Liver (tissue), 9 donors: ENCODE data around the gene LIG1. TPM values are rescaled to one million over a fixed set of nuclear protein-coding genes. Genes with fewer than 3 reads are reported as not detected.

Experiments
- DNase-seq: peaks from one replicate; pipeline ENCODE4 v3.0.0-alpha.2; 2017; ENCODE audit warnings: low spot score
- H3K27ac ChIP-seq, 2 donors: one replicate each; pipeline ENCODE4 v1.7.0; 2013; ENCODE audit warnings: inconsistent platforms in 2 of 2, low read length in 2 of 2, control low read depth in 1 of 2, low read depth in 1 of 2, mild to moderate bottlenecking in 1 of 2
- H3K27me3 ChIP-seq, 4 donors: one replicate each; pipeline versions ENCODE4 v1.6.1 to v1.7.0; 2013; ENCODE audit warnings: low read length in 3 of 4, inconsistent platforms in 1 of 4, mild to moderate bottlenecking in 1 of 4, moderate library complexity in 1 of 4; ENCODE audit not compliant: control insufficient read depth in 4 of 4, insufficient read depth in 4 of 4
- H3K36me3 ChIP-seq, 4 donors: one replicate each; pipeline versions ENCODE4 v1.6.1 to v1.7.0; 2013; ENCODE audit warnings: low read length in 3 of 4, mild to moderate bottlenecking in 3 of 4, low read depth in 1 of 4, moderate library complexity in 1 of 4; ENCODE audit not compliant: control insufficient read depth in 4 of 4, insufficient read depth in 3 of 4
- H3K4me1 ChIP-seq, 4 donors: one replicate each; pipeline versions ENCODE4 v1.6.1 to v1.7.0; 2013; ENCODE audit warnings: low read length in 3 of 4, mild to moderate bottlenecking in 3 of 4, moderate library complexity in 1 of 4; ENCODE audit not compliant: control insufficient read depth in 4 of 4, insufficient read depth in 4 of 4
- H3K4me3 ChIP-seq, 3 donors: one replicate each; pipeline versions ENCODE4 v1.6.1 to v1.7.0; 2013; ENCODE audit warnings: low read length in 3 of 3, control low read depth in 1 of 3, low read depth in 1 of 3, mild to moderate bottlenecking in 1 of 3
- H3K9ac ChIP-seq, 2 donors: one replicate each; pipeline ENCODE4 v1.7.0; 2013; ENCODE audit warnings: low read length in 2 of 2, mild to moderate bottlenecking in 2 of 2, moderate library complexity in 2 of 2, control low read depth in 1 of 2, low read depth in 1 of 2
- H3K9me3 ChIP-seq, 4 donors: one replicate each; pipeline versions ENCODE4 v1.6.1 to v1.7.0; 2013; ENCODE audit warnings: low read length in 3 of 4; ENCODE audit not compliant: control insufficient read depth in 4 of 4
- EGR1 ChIP-seq, 2 donors: IDR thresholded peaks; 2 replicates each; pipeline ENCODE4 v1.6.1; 2016 to 2018; ENCODE audit warnings: antibody characterized with exemption in 2 of 2, low read depth in 2 of 2
- FOXA1 ChIP-seq: IDR thresholded peaks from 2 replicates; pipeline ENCODE4 v1.6.1; 2016; ENCODE audit warnings: antibody characterized with exemption
- HNF4A ChIP-seq, 2 donors: conservative IDR thresholded peaks; 2 replicates each; pipeline ENCODE4 v1.6.1; 2016; ENCODE audit warnings: antibody characterized with exemption in 2 of 2, mild to moderate bottlenecking in 2 of 2
- HNF4G ChIP-seq: IDR thresholded peaks from 2 replicates; pipeline ENCODE4 v1.6.1; 2016; ENCODE audit warnings: antibody characterized with exemption
- JUND ChIP-seq, 2 donors: IDR thresholded peaks; 2 replicates each; pipeline ENCODE4 v1.6.1; 2016; ENCODE audit warnings: antibody characterized with exemption in 2 of 2
- RXRA ChIP-seq, 2 donors: IDR thresholded peaks; 2 replicates each; pipeline ENCODE4 v1.6.1; 2017 to 2018; ENCODE audit warnings: antibody characterized with exemption in 2 of 2, mild to moderate bottlenecking in 1 of 2
- SP1 ChIP-seq: IDR thresholded peaks from 2 replicates; pipeline ENCODE4 v1.6.1; 2018; ENCODE audit warnings: antibody characterized with exemption, mild to moderate bottlenecking
- TAF1 ChIP-seq: conservative IDR thresholded peaks from 2 replicates; pipeline ENCODE4 v1.6.1; 2016; ENCODE audit warnings: antibody characterized with exemption, mild to moderate bottlenecking
- YY1 ChIP-seq: IDR thresholded peaks from 2 replicates; pipeline ENCODE4 v1.6.1; 2016; ENCODE audit warnings: antibody characterized with exemption, mild to moderate bottlenecking
- WGBS: extraction: QIAGEN DNeasy Blood & Tissue Kit; methylation state at CpG from one replicate; pipeline ENCODE4 v1.1.7; 2013; 5-methylcytosine and 5-hydroxymethylcytosine counted together
- polyA plus RNA-seq, 2 donors: library from polyadenylated mRNA; stranded (reverse) in 1 of 2; unstranded in 1 of 2; fragments of 200-250 nt in 1 of 2; fragments of >200 nt in 1 of 2; fragmentation: Nextera tagmentation in 1 of 2; extraction: Ambion mirVana in 1 of 2; gene quantifications; one replicate each; pipeline versions ENCODE4 v1.2.1 to v1.2.3, GENCODE V29; 2013 to 2015
- total RNA-seq, 2 donors: library from RNA; depleted of rRNA; stranded (reverse); fragments of >200 nt; gene quantifications; one replicate each; pipeline ENCODE4 v1.2.3, GENCODE V29; 2014
- TF ChIP-seq, protein P1 (sequence below): IDR thresholded peaks from 2 replicates; pipeline ENCODE4 v1.6.1; 2016; ENCODE audit warnings: antibody characterized with exemption
- TF ChIP-seq, protein P2 (sequence below): IDR thresholded peaks from 2 replicates; pipeline ENCODE4 v1.6.1; 2016; ENCODE audit warnings: antibody characterized with exemption
- TF ChIP-seq, protein P3 (sequence below): IDR thresholded peaks from 2 replicates; pipeline ENCODE4 v1.6.1; 2016; ENCODE audit warnings: antibody characterized with exemption, mild to moderate bottlenecking
- TF ChIP-seq, protein P4 (sequence below): IDR thresholded peaks from 2 replicates; pipeline ENCODE4 v1.6.1; 2016; ENCODE audit warnings: antibody characterized with exemption
- donor health status: healthy.
- donor health status: healthy.
- donor health status: healthy.
- donor health status: healthy.
- donor health status: healthy.

The LIG1 gene
- total and polyA plus RNA-seq, 4 donors = 6.3 to 61.5 (median 7.1) TPM

DNA sequence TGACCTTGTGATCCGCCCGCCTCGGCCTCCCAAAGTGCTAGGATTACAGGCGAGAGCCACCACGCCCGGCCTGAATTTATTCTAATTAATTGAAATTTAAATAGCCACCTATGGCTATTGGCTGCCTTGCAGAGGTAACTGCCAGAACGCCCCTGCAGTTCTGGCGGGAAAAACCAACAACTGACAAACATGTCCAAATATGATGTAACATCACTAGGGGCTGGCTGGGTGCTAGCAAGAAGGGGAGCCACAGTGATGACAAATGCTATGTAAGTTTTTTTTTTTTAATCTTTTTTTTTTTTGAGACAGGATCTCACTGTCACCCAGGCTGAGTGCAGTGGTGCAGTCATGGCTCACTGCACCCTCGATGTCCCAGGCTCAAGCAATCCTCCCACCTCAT, 13.2 kb upstream of the LIG1 start:
- no peaks in the 10 kb centered on the region for H3K27me3 ChIP-seq
- H3K9me3 ChIP-seq = peaks cover 2 to 8% (median 4%) of the 10 kb centered on the region in 4 donors
- H3K4me1 ChIP-seq = no peaks in the 10 kb centered on the region
- H3K4me3 ChIP-seq = no peak overlapping the region
- no peak for DNase-seq
- TF ChIP-seq YY1 (no peak), SP1 (no peak), JUND (IDR thresholded peaks at IDR 0.05) (no peak)
- TF ChIP-seq, protein P1, sequence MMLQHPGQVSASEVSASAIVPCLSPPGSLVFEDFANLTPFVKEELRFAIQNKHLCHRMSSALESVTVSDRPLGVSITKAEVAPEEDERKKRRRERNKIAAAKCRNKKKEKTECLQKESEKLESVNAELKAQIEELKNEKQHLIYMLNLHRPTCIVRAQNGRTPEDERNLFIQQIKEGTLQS = no peak
- no peak overlapping the region for H3K27ac ChIP-seq
- no peak overlapping the region for H3K9ac ChIP-seq
- peaks cover 0 to 2% (median under 1%) of the 10 kb centered on the region in 4 donors for H3K36me3 ChIP-seq
- WGBS = 91% methylated on average over 9 of the region's 9 CpGs

DNA sequence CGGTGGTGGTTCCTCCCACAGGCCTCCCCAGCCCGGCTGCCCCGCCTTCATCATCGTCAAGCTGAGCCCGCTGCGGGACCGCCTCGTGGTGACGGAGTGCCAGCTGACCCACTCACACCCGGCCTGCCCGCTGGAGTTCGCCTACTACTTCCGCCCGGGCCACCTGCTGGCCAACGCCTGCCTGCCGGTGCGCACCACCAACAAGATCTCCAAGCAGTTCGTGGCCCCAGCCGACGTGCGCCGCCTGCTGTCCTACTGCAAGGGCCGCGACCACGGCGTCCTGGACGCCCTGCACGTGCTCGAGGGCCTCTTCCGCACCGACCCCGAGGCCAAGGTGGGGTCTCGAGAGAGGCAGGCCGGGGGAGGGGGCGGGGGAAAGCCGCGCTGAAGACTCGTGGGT, 12.3 kb upstream of the LIG1 start:
- H3K4me3 ChIP-seq = no peak overlapping the region
- H3K9me3 ChIP-seq = peaks cover 2 to 8% (median 4%) of the 10 kb centered on the region in 4 donors
- TF ChIP-seq, protein P2, sequence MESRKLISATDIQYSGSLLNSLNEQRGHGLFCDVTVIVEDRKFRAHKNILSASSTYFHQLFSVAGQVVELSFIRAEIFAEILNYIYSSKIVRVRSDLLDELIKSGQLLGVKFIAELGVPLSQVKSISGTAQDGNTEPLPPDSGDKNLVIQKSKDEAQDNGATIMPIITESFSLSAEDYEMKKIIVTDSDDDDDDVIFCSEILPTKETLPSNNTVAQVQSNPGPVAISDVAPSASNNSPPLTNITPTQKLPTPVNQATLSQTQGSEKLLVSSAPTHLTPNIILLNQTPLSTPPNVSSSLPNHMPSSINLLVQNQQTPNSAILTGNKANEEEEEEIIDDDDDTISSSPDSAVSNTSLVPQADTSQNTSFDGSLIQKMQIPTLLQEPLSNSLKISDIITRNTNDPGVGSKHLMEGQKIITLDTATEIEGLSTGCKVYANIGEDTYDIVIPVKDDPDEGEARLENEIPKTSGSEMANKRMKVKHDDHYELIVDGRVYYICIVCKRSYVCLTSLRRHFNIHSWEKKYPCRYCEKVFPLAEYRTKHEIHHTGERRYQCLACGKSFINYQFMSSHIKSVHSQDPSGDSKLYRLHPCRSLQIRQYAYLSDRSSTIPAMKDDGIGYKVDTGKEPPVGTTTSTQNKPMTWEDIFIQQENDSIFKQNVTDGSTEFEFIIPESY = no peak
- no peak for TF ChIP-seq RXRA (IDR thresholded peaks at IDR 0.05)
- TF ChIP-seq, protein P3, sequence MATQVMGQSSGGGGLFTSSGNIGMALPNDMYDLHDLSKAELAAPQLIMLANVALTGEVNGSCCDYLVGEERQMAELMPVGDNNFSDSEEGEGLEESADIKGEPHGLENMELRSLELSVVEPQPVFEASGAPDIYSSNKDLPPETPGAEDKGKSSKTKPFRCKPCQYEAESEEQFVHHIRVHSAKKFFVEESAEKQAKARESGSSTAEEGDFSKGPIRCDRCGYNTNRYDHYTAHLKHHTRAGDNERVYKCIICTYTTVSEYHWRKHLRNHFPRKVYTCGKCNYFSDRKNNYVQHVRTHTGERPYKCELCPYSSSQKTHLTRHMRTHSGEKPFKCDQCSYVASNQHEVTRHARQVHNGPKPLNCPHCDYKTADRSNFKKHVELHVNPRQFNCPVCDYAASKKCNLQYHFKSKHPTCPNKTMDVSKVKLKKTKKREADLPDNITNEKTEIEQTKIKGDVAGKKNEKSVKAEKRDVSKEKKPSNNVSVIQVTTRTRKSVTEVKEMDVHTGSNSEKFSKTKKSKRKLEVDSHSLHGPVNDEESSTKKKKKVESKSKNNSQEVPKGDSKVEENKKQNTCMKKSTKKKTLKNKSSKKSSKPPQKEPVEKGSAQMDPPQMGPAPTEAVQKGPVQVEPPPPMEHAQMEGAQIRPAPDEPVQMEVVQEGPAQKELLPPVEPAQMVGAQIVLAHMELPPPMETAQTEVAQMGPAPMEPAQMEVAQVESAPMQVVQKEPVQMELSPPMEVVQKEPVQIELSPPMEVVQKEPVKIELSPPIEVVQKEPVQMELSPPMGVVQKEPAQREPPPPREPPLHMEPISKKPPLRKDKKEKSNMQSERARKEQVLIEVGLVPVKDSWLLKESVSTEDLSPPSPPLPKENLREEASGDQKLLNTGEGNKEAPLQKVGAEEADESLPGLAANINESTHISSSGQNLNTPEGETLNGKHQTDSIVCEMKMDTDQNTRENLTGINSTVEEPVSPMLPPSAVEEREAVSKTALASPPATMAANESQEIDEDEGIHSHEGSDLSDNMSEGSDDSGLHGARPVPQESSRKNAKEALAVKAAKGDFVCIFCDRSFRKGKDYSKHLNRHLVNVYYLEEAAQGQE = no peak
- no peak for TF ChIP-seq SP1
- TF ChIP-seq EGR1 (IDR thresholded peaks at IDR 0.05; ENCODE audit: low read depth in 2 of 2) = no peak
- H3K9ac ChIP-seq = no peak overlapping the region
- 95% methylated on average over 38 of the region's 38 CpGs for WGBS
- H3K4me1 ChIP-seq = no peaks in the 10 kb centered on the region
- H3K27me3 ChIP-seq = no peaks in the 10 kb centered on the region
- no peak for DNase-seq
- no peak overlapping the region for H3K27ac ChIP-seq
- peaks cover 0 to 2% (median 0%) of the 10 kb centered on the region in 4 donors for H3K36me3 ChIP-seq

DNA sequence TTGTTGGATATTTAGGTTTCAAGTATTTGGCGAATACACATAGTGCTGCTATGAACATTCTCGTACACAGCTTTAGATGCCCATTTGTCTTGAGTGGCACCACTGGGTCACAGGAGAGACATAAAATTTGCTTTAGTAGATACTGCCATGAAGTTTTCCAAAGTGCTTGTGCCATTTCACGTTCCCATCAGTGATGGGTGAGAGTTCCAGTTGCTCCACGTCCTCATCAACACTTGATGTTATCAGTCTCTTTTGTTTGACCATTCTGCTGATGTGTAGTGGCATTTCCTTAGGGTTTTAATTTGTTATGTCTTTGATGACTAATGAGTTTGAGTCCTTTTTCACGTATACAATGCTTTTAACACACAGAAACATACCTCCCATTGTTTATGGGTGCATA, 11.4 kb upstream of the LIG1 start:
- H3K36me3 ChIP-seq = peaks cover 0 to 2% (median 0%) of the 10 kb centered on the region in 4 donors
- H3K4me1 ChIP-seq = no peaks in the 10 kb centered on the region
- H3K9ac ChIP-seq = no peak overlapping the region
- peaks cover 2 to 8% (median 4%) of the 10 kb centered on the region in 4 donors for H3K9me3 ChIP-seq
- H3K27ac ChIP-seq = no peak overlapping the region
- WGBS = 97% methylated on average over 5 of the region's 5 CpGs
- H3K4me3 ChIP-seq = no peak overlapping the region
- no peak for DNase-seq
- H3K27me3 ChIP-seq = no peaks in the 10 kb centered on the region
- TF ChIP-seq TAF1 (no peak), SP1 (no peak), EGR1 (IDR thresholded peaks at IDR 0.05; ENCODE audit: low read depth in 2 of 2) (no peak), HNF4G (no peak), HNF4A (conservative IDR thresholded peaks at IDR 0.05) (no peak), FOXA1 (no peak)
- TF ChIP-seq, protein P4, sequence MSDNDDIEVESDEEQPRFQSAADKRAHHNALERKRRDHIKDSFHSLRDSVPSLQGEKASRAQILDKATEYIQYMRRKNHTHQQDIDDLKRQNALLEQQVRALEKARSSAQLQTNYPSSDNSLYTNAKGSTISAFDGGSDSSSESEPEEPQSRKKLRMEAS = no peak
- TF ChIP-seq, protein P3 = no peak
- TF ChIP-seq, protein P2 = no peak
